ENCODE measurements around the gene LRRC70.

The LRRC70 gene

GRCh38 chr5:62607615-62608014 lies 29.0 kb downstream of the LRRC70 start:
- H3K79me2 ChIP-seq (ENCODE audit: insufficient read depth, low read length): no peaks in the 10 kb centered on the region
- peaks cover 35% of the 10 kb centered on the region for H3K36me3 ChIP-seq (ENCODE audit: insufficient read depth, low read length)
- no peaks in the 10 kb centered on the region for H3K27me3 ChIP-seq (ENCODE audit: insufficient read depth, low read length, poor library complexity, severe bottlenecking)
- no peak overlapping the region for H3K4me2 ChIP-seq (ENCODE audit: low read depth, low read length, poor library complexity, severe bottlenecking)
- no peaks in the 10 kb centered on the region for H3F3A ChIP-seq (ENCODE audit: low read depth)
- H4K20me1 ChIP-seq (ENCODE audit: insufficient read depth, low read length, poor library complexity, severe bottlenecking): no peaks in the 10 kb centered on the region
- no peak overlapping the region for H3K4me3 ChIP-seq (ENCODE audit: low read length, poor library complexity, severe bottlenecking)
- H3K4me1 ChIP-seq (ENCODE audit: insufficient read depth, low read length, poor library complexity, severe bottlenecking): peaks cover 4% of the 10 kb centered on the region
- H3K9me2 ChIP-seq (replicated peaks; ENCODE audit: low read depth, low read length): no peaks in the 10 kb centered on the region
- H3K9me3 ChIP-seq (ENCODE audit: insufficient read depth, low read depth, low read length): no peaks in the 10 kb centered on the region
- H3K9ac ChIP-seq (ENCODE audit: low read depth, low read length, poor library complexity, severe bottlenecking): no peak overlapping the region
- TF ChIP-seq CTCF (conservative IDR thresholded peaks at IDR 0.05; ENCODE audit: low read length): no peak
- no peak for TF ChIP-seq EZH2phosphoT487 (IDR thresholded peaks at IDR 0.05; ENCODE audit: borderline replicate concordance)
- H2AFZ ChIP-seq (ENCODE audit: low read length): no peak overlapping the region

GRCh38 chr5:62608529-62609511 lies 30.2 kb downstream of the LRRC70 start:
- Histone ChIP-seq H3K27me3 (ENCODE audit: insufficient read depth, low read length, poor library complexity, severe bottlenecking) (no peaks in the 10 kb centered on the region), H3K9ac (ENCODE audit: low read depth, low read length, poor library complexity, severe bottlenecking) (no peak overlapping the region), H3K4me3 (ENCODE audit: low read length, poor library complexity, severe bottlenecking) (no peak overlapping the region), H2AFZ (ENCODE audit: low read length) (no peak overlapping the region), H3K36me3 (ENCODE audit: insufficient read depth, low read length) (peaks cover 26% of the 10 kb centered on the region), H3K4me1 (ENCODE audit: insufficient read depth, low read length, poor library complexity, severe bottlenecking) (peaks cover 4% of the 10 kb centered on the region), H3K79me2 (ENCODE audit: insufficient read depth, low read length) (no peaks in the 10 kb centered on the region), H3F3A (ENCODE audit: low read depth) (no peaks in the 10 kb centered on the region), H3K9me2 (replicated peaks; ENCODE audit: low read depth, low read length) (no peaks in the 10 kb centered on the region), H3K9me3 (ENCODE audit: insufficient read depth, low read depth, low read length) (no peaks in the 10 kb centered on the region), H4K20me1 (ENCODE audit: insufficient read depth, low read length, poor library complexity, severe bottlenecking) (no peaks in the 10 kb centered on the region), H3K4me2 (ENCODE audit: low read depth, low read length, poor library complexity, severe bottlenecking) (no peak overlapping the region)
- TF ChIP-seq CTCF (conservative IDR thresholded peaks at IDR 0.05; ENCODE audit: low read length): no peak
- TF ChIP-seq EZH2phosphoT487 (IDR thresholded peaks at IDR 0.05; ENCODE audit: borderline replicate concordance): no peak

GRCh38 chr5:62614355-62614754 lies 35.7 kb downstream of the LRRC70 start:
- H3K79me2 ChIP-seq (ENCODE audit: insufficient read depth, low read length): 0 out of 2 replicates have a peak, but pooled peaks cover 2% of the 10 kb centered on the region
- H3K9ac ChIP-seq (ENCODE audit: low read depth, low read length, poor library complexity, severe bottlenecking): no peak overlapping the region
- H3K9me3 ChIP-seq (ENCODE audit: insufficient read depth, low read depth, low read length): no peaks in the 10 kb centered on the region
- H3K36me3 ChIP-seq (ENCODE audit: insufficient read depth, low read length): peaks cover 25% of the 10 kb centered on the region; the same call in 1 of the 2 replicates
- no peaks in the 10 kb centered on the region for H3F3A ChIP-seq (ENCODE audit: low read depth)
- H3K4me2 ChIP-seq (ENCODE audit: low read depth, low read length, poor library complexity, severe bottlenecking): no peak overlapping the region
- TF ChIP-seq EZH2phosphoT487 (IDR thresholded peaks at IDR 0.05; ENCODE audit: borderline replicate concordance): no peak
- no peak for TF ChIP-seq CTCF (conservative IDR thresholded peaks at IDR 0.05; ENCODE audit: low read length)
- no peaks in the 10 kb centered on the region for H3K9me2 ChIP-seq (replicated peaks; ENCODE audit: low read depth, low read length)
- H4K20me1 ChIP-seq (ENCODE audit: insufficient read depth, low read length, poor library complexity, severe bottlenecking): no peaks in the 10 kb centered on the region
- H3K4me3 ChIP-seq (ENCODE audit: low read length, poor library complexity, severe bottlenecking): no peak overlapping the region
- peaks cover 4% of the 10 kb centered on the region for H3K4me1 ChIP-seq (ENCODE audit: insufficient read depth, low read length, poor library complexity, severe bottlenecking)
- no peak overlapping the region for H2AFZ ChIP-seq (ENCODE audit: low read length)
- no peaks in the 10 kb centered on the region for H3K27me3 ChIP-seq (ENCODE audit: insufficient read depth, low read length, poor library complexity, severe bottlenecking)
